HTR-8/SVneo (cell line): ENCODE results near the gene LYPD5.
"Not testable (repeated sequence)": the region's sequence is repeated elsewhere in the genome, so short reads cannot be mapped to it uniquely, and the experiment has no call there.

Experiments
- DNase-seq: peaks from one replicate; pipeline ENCODE4 v3.0.0; 2011; ENCODE audit warnings: low spot score, mixed read lengths; ENCODE audit not compliant: insufficient read length
- FAIRE-seq: peaks from 2 replicates; lab custom pipeline; 2011; peaks lifted over from hg19 to GRCh38; lab: Jason Lieb, UNC

Gene LYPD5

GRCh38 chr19:43802216-43802951, at the start of gene LYPD5:
LYPD5 (minus strand) TSS chr19:43802447; CDS start chr19:43802380, 67 bp downstream.
- no peak for FAIRE-seq

GRCh38 chr19:43848821-43849220, 46.6 kb upstream of the LYPD5 start:
- DNase-seq (no peak), FAIRE-seq (no peak)

More at GRCh38 chr19:43802216-43802951, at the start of gene LYPD5:
- DNase-seq: no peak

GRCh38 chr19:43847884-43848283, 45.6 kb upstream of the LYPD5 start:
- DNase-seq: no peak
- FAIRE-seq: no peak

GRCh38 chr19:43847246-43847645, 45.0 kb upstream of the LYPD5 start:
- no peak for DNase-seq
- no peak for FAIRE-seq

GRCh38 chr19:43842007-43842406, 39.8 kb upstream of the LYPD5 start:
- FAIRE-seq: no peak

GRCh38 chr19:43839139-43839538, 36.9 kb upstream of the LYPD5 start:
- DNase-seq: no peak

More at GRCh38 chr19:43842007-43842406, 39.8 kb upstream of the LYPD5 start:
- DNase-seq: no peak

GRCh38 chr19:43826787-43827754, 24.8 kb upstream of the LYPD5 start, which contains the start of gene ZNF283:
ZNF283 (plus strand) TSS chr19:43827321; CDS start chr19:43833505, 6,184 bp downstream.
- DNase-seq (peak; percentile 92), FAIRE-seq (peak; percentile 49)

More at GRCh38 chr19:43839139-43839538, 36.9 kb upstream of the LYPD5 start:
- no peak for FAIRE-seq

- DNase-seq, FAIRE-seq: not testable (repeated sequence)
Measured at GRCh38 chr19:43824572-43824971, 22.3 kb upstream of the LYPD5 start.

- FAIRE-seq, DNase-seq: not testable (repeated sequence)
Measured at GRCh38 chr19:43823856-43824255, 21.6 kb upstream of the LYPD5 start.

GRCh38 chr19:43820884-43821215, 18.6 kb upstream of the LYPD5 start:
- FAIRE-seq: no peak
- no peak for DNase-seq

- DNase-seq (peak; percentile 18), FAIRE-seq (peak; percentile 69)
Measured at GRCh38 chr19:43820098-43820883, 18.0 kb upstream of the LYPD5 start.

GRCh38 chr19:43818500-43818899, 16.3 kb upstream of the LYPD5 start:
- DNase-seq: no peak
- FAIRE-seq: no peak

- DNase-seq, FAIRE-seq: not testable (repeated sequence)
Measured at GRCh38 chr19:43817454-43817853, 15.2 kb upstream of the LYPD5 start.

GRCh38 chr19:43814663-43815352, 12.6 kb upstream of the LYPD5 start:
- FAIRE-seq (no peak), DNase-seq (no peak)

GRCh38 chr19:43812688-43813087, 10.4 kb upstream of the LYPD5 start:
- DNase-seq (no peak), FAIRE-seq (no peak)

- no peak for DNase-seq
- FAIRE-seq: no peak
Measured at GRCh38 chr19:43812259-43812658, 10.0 kb upstream of the LYPD5 start.

GRCh38 chr19:43811837-43812236, 9.6 kb upstream of the LYPD5 start:
- DNase-seq (no peak), FAIRE-seq (no peak)

- FAIRE-seq: peak; percentile 62
- DNase-seq: peak; percentile 55
Measured at GRCh38 chr19:43809762-43810696, 7.8 kb upstream of the LYPD5 start.
